ENCODE results near the gene PDAP1. TPM values are rescaled to one million over a fixed set of nuclear protein-coding genes. Genes with fewer than 3 reads are reported as not detected.

The PDAP1 gene
- total RNA-seq, 3 donors from 2014 or later (not counting 1 experiment from before 2014, with no cell fraction given): 55.3 to 60.6 (median 59.3) TPM

DNA sequence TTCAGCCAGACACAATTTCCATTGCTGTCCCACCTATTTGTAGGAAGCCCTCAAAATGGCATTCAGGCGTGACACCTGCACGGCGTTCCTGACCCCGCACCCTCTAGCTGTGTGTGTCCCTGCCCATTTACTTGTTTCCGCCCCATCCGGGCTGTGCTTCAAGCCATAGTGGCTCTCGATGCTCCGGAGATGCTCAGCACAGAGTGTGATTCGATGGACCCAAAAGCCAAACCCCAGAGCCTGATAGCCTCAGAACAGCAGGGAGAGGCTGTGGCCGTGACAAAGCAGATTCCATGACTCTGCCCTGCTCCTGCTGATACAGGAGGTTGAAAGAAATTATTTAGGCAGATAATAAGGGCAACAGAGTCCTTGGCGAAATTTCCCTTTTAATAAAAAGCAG lies 13.8 kb upstream of the PDAP1 start:
- Histone ChIP-seq H3K27me3 (ENCODE audit: control insufficient read depth, insufficient read depth, low read length) (no peaks in the 10 kb centered on the region), H3K36me3 (ENCODE audit: control insufficient read depth, insufficient read depth, low read length) (peaks cover 46% of the 10 kb centered on the region), H3K4me3 (ENCODE audit: low read length) (no peak overlapping the region), H3K27ac (ENCODE audit: low read length) (no peak overlapping the region), H3K4me1 (ENCODE audit: control insufficient read depth, insufficient read depth, low read length) (no peaks in the 10 kb centered on the region), H3K9me3 (ENCODE audit: control insufficient read depth, insufficient read depth, low read length) (no peaks in the 10 kb centered on the region)
- TF ChIP-seq, protein P1, sequence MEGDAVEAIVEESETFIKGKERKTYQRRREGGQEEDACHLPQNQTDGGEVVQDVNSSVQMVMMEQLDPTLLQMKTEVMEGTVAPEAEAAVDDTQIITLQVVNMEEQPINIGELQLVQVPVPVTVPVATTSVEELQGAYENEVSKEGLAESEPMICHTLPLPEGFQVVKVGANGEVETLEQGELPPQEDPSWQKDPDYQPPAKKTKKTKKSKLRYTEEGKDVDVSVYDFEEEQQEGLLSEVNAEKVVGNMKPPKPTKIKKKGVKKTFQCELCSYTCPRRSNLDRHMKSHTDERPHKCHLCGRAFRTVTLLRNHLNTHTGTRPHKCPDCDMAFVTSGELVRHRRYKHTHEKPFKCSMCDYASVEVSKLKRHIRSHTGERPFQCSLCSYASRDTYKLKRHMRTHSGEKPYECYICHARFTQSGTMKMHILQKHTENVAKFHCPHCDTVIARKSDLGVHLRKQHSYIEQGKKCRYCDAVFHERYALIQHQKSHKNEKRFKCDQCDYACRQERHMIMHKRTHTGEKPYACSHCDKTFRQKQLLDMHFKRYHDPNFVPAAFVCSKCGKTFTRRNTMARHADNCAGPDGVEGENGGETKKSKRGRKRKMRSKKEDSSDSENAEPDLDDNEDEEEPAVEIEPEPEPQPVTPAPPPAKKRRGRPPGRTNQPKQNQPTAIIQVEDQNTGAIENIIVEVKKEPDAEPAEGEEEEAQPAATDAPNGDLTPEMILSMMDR (IDR thresholded peaks at IDR 0.05): no peak
- intact Hi-C loops (cut with micrococcal nuclease): no loop called here
- Mint-ChIP-seq H3K27me3 (ENCODE audit: low read depth in 2 of 2) (no peaks in the 10 kb centered on the region), H3K36me3 (no peaks in the 10 kb centered on the region), H3K27ac (peak overlapping the region in 1 of 2 donors; percentile 63), H3K4me1 (no peaks in the 10 kb centered on the region), H3K9me3 (no peaks in the 10 kb centered on the region), H3K4me3 (no peak overlapping the region)
- DNase-seq: no peak
- 94% methylated on average over 11 of the region's 11 CpGs for WGBS (ENCODE audit: insufficient coverage)
- no peak for ATAC-seq

DNA sequence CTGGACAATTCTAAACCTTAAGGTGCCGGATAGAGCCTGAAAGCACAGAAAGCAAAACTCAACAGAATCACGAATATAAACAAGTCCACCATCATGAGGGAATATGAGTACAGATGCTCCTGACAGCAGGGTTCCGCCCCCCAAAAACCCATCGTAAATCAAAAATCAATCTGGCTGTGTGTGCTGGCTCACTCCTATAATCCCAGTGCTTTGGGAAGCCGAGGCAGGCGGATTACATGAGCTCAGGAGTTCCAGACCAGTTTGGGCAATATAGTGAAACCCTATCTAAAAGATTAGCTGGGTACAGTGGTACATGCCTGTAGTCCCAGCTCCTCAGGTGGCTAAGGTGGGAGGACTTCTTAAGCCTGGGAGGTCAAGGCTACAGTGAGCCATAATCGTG lies 12.6 kb upstream of the PDAP1 start:
- intact Hi-C loops (cut with micrococcal nuclease): no loop called here
- DNase-seq (no peak), ATAC-seq (no peak)
- H3K4me1 ChIP-seq (ENCODE audit: control insufficient read depth, insufficient read depth, low read length): no peaks in the 10 kb centered on the region
- Mint-ChIP-seq H3K27me3 (ENCODE audit: low read depth in 2 of 2) (no peaks in the 10 kb centered on the region), H3K36me3 (no peaks in the 10 kb centered on the region), H3K4me1 (no peaks in the 10 kb centered on the region), H3K4me3 (no peak overlapping the region), H3K9me3 (no peaks in the 10 kb centered on the region), H3K27ac (no peak overlapping the region)
- WGBS (ENCODE audit: insufficient coverage): 96% methylated on average over 7 of the region's 7 CpGs
- H3K4me3 ChIP-seq (ENCODE audit: low read length): no peak overlapping the region
- H3K27ac ChIP-seq (ENCODE audit: low read length): no peak overlapping the region
- TF ChIP-seq, protein P1 (IDR thresholded peaks at IDR 0.05): no peak
- H3K36me3 ChIP-seq (ENCODE audit: control insufficient read depth, insufficient read depth, low read length): peaks cover 56% of the 10 kb centered on the region
- H3K27me3 ChIP-seq (ENCODE audit: control insufficient read depth, insufficient read depth, low read length): no peaks in the 10 kb centered on the region
- no peaks in the 10 kb centered on the region for H3K9me3 ChIP-seq (ENCODE audit: control insufficient read depth, insufficient read depth, low read length)

DNA sequence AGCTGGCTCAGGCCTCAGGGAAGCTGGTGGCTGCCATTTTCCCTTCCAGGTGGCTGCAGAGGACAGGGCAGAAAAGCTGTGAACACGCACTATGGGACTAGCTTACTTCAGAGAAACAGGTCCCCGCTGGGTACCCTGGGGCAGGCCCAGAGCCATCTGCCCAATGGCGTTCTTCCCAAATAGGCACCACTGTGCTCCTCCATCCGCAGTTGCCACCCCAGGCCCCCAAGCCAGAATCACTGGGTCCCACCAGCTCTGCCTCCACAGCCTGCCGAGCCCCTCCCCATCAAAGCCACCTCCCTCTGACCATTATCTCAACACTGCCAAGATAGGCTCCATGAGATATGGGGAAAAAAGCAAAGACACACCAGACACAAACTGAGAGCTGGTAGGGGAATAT lies 11.8 kb upstream of the PDAP1 start:
- no peaks in the 10 kb centered on the region for H3K9me3 ChIP-seq (ENCODE audit: control insufficient read depth, insufficient read depth, low read length)
- H3K27ac Mint-ChIP-seq: no peak overlapping the region
- H3K4me3 ChIP-seq (ENCODE audit: low read length): no peak overlapping the region
- intact Hi-C loops (cut with micrococcal nuclease): no loop called here
- DNase-seq (no peak), ATAC-seq (no peak)
- H3K9me3 Mint-ChIP-seq: no peaks in the 10 kb centered on the region
- no peak overlapping the region for H3K27ac ChIP-seq (ENCODE audit: low read length)
- no peaks in the 10 kb centered on the region for H3K27me3 Mint-ChIP-seq (ENCODE audit: low read depth in 2 of 2)
- peaks cover 62% of the 10 kb centered on the region for H3K36me3 ChIP-seq (ENCODE audit: control insufficient read depth, insufficient read depth, low read length)
- H3K27me3 ChIP-seq (ENCODE audit: control insufficient read depth, insufficient read depth, low read length): no peaks in the 10 kb centered on the region
- TF ChIP-seq, protein P1 (IDR thresholded peaks at IDR 0.05): no peak
- H3K4me1 ChIP-seq (ENCODE audit: control insufficient read depth, insufficient read depth, low read length): no peaks in the 10 kb centered on the region
- WGBS (ENCODE audit: insufficient coverage): 98% methylated on average over 5 of the region's 5 CpGs
- peaks cover under 1% of the 10 kb centered on the region for H3K36me3 Mint-ChIP-seq
- peaks cover 0 to under 1% of the 10 kb centered on the region in 2 donors for H3K4me1 Mint-ChIP-seq
- H3K4me3 Mint-ChIP-seq: no peak overlapping the region

DNA sequence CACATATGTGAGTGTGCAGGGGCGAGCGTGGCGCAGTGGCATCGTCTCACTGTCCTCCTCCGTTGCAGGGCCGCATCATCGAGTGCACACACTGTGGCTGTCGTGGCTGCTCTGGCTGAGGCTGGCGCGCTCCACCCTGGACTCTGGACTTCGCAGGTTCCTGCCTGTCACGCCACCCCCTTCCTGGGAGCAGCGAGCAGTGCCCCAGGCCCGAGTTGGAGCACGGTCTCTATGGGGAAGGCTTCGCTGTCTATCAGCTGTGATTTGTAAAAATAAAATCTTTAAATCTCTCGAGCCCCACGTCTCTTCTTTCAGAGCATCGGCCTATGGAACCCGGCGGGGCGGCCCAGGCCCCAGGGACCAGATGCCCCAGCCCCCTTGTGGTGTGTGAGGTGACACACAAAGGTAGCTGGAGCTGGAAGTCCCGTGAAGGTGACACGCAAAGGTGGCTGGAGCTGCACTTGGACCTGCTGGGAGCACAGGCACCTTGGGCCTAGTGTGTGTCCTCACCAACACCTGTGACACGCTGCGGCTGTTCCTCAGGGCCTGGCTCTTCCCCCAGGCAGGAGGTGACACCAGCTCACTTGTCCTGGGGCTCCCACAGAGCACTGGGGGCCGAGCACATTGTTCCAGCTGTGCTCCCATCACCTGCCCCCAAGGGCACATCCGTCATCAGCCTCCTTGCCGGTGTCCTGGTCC lies 11.1 kb upstream of the PDAP1 start:
- DNase-seq (no peak), ATAC-seq (peak in 1 of 3 donors; percentile 26)
- peaks cover 7% of the 10 kb centered on the region for H3K36me3 Mint-ChIP-seq
- no peaks in the 10 kb centered on the region for H3K27me3 Mint-ChIP-seq (ENCODE audit: low read depth in 2 of 2)
- intact Hi-C loops (cut with micrococcal nuclease): loop anchor here (5.0 kb wide), 1 partner anchor 38 kb away; no protein-coding TSS in a partner anchor
- no peaks in the 10 kb centered on the region for H3K9me3 Mint-ChIP-seq
- TF ChIP-seq, protein P1 (IDR thresholded peaks at IDR 0.05): no peak
- 95% methylated on average over 29 of the region's 29 CpGs for WGBS (ENCODE audit: insufficient coverage)
- no peak overlapping the region for H3K4me3 ChIP-seq (ENCODE audit: low read length)
- H3K4me3 Mint-ChIP-seq: no peak overlapping the region
- peaks cover 60% of the 10 kb centered on the region for H3K36me3 ChIP-seq (ENCODE audit: control insufficient read depth, insufficient read depth, low read length)
- no peaks in the 10 kb centered on the region for H3K27me3 ChIP-seq (ENCODE audit: control insufficient read depth, insufficient read depth, low read length)
- no peaks in the 10 kb centered on the region for H3K9me3 ChIP-seq (ENCODE audit: control insufficient read depth, insufficient read depth, low read length)
- H3K27ac Mint-ChIP-seq: peak overlapping the region in 1 of 2 donors; percentile 9
- H3K27ac ChIP-seq (ENCODE audit: low read length): no peak overlapping the region
- peaks cover 0 to 7% of the 10 kb centered on the region in 2 donors for H3K4me1 Mint-ChIP-seq
- no peaks in the 10 kb centered on the region for H3K4me1 ChIP-seq (ENCODE audit: control insufficient read depth, insufficient read depth, low read length)
